ENCODE results near the gene EIF1AD. TPM values are rescaled to one million over a fixed set of nuclear protein-coding genes. Genes with fewer than 3 reads are reported as not detected.

The EIF1AD gene
- total RNA-seq, 2 experiments from 2014 or later: 51.1 to 63.2 TPM

GRCh38 chr11:66015936-66016792, 14.2 kb upstream of the EIF1AD start:
- TF ChIP-seq EZH2phosphoT487 (IDR thresholded peaks at IDR 0.05; ENCODE audit: borderline replicate concordance, low read depth, low read length) (no peak), CTCF (conservative IDR thresholded peaks at IDR 0.05; ENCODE audit: low read length) (no peak)
- no peaks in the 10 kb centered on the region for H3K9me3 ChIP-seq (ENCODE audit: low read length)

GRCh38 chr11:66015454-66015881, 13.5 kb upstream of the EIF1AD start:
- Histone ChIP-seq H3K9me3 (ENCODE audit: low read length) (no peaks in the 10 kb centered on the region), H3K27ac (ENCODE audit: low read depth, low read length, poor library complexity, severe bottlenecking) (no peak overlapping the region), H4K20me1 (ENCODE audit: insufficient read depth, low read length) (no peaks in the 10 kb centered on the region), H2AFZ (ENCODE audit: low read length) (no peak overlapping the region), H3K79me2 (ENCODE audit: insufficient read depth, low read depth, low read length) (no peaks in the 10 kb centered on the region), H3K4me3 (ENCODE audit: low read depth, low read length, poor library complexity, severe bottlenecking) (no peak overlapping the region), H3K36me3 (ENCODE audit: insufficient read depth, low read length) (no peaks in the 10 kb centered on the region), H3K4me1 (ENCODE audit: insufficient read depth, low read length, poor library complexity, severe bottlenecking) (no peaks in the 10 kb centered on the region), H3K9me2 (ENCODE audit: insufficient read depth, low read length) (no peaks in the 10 kb centered on the region), H3K4me2 (ENCODE audit: low read length) (no peak overlapping the region)
- intact Hi-C loops (cut with micrococcal nuclease; ENCODE audit: unreplicated experiment): no loop called here
- BruUV-seq (replicated peaks): no TSS peak
- ChIA-PET CTCF (ENCODE audit: unreplicated experiment) (no interaction called here), POLR2A (no interaction called here)
- no peak for DNase-seq (ENCODE audit: low spot score)
- TF ChIP-seq EZH2phosphoT487 (IDR thresholded peaks at IDR 0.05; ENCODE audit: borderline replicate concordance, low read depth, low read length): no peak
- no peak for TF ChIP-seq CTCF (conservative IDR thresholded peaks at IDR 0.05; ENCODE audit: low read length)

More at GRCh38 chr11:66015936-66016792, 14.2 kb upstream of the EIF1AD start:
- H4K20me1 ChIP-seq (ENCODE audit: insufficient read depth, low read length): no peaks in the 10 kb centered on the region
- intact Hi-C loops (cut with micrococcal nuclease; ENCODE audit: unreplicated experiment): no loop called here
- H3K79me2 ChIP-seq (ENCODE audit: insufficient read depth, low read depth, low read length): no peaks in the 10 kb centered on the region
- no peak overlapping the region for H3K4me3 ChIP-seq (ENCODE audit: low read depth, low read length, poor library complexity, severe bottlenecking)
- ChIA-PET POLR2A (interaction anchor here (0.6 kb wide), 2 partner anchors 42 to 128 kb away, joined by 3 to 5 read pairs; partner anchors contain the start of gene FIBP), CTCF (ENCODE audit: unreplicated experiment) (no interaction called here)
- H3K36me3 ChIP-seq (ENCODE audit: insufficient read depth, low read length): no peaks in the 10 kb centered on the region
- H3K27ac ChIP-seq (ENCODE audit: low read depth, low read length, poor library complexity, severe bottlenecking): no peak overlapping the region
- no peaks in the 10 kb centered on the region for H3K4me1 ChIP-seq (ENCODE audit: insufficient read depth, low read length, poor library complexity, severe bottlenecking)
- no peak overlapping the region for H2AFZ ChIP-seq (ENCODE audit: low read length)
- BruUV-seq (replicated peaks): no TSS peak
- no peak for DNase-seq (ENCODE audit: low spot score)
- H3K4me2 ChIP-seq (ENCODE audit: low read length): no peak overlapping the region
- no peaks in the 10 kb centered on the region for H3K9me2 ChIP-seq (ENCODE audit: insufficient read depth, low read length)

Measured in OCI-LY7 (cell line).